GM12892 (cell line): ENCODE results near the gene UBE2Q2.

ENCODE experiments used
- POLR2A ChIP-seq: IDR thresholded peaks from 2 replicates; pipeline ENCODE4 v1.6.1; 2011; ENCODE audit warnings: low read depth, low read length, control low read depth
- POLR2AphosphoS5 ChIP-seq: IDR thresholded peaks from 2 replicates; pipeline ENCODE4 v1.6.1; 2011; ENCODE audit warnings: low read depth, low read length, control low read depth
- TAF1 ChIP-seq: IDR thresholded peaks from 2 replicates; pipeline ENCODE4 v1.6.1; 2011; ENCODE audit warnings: low read depth, mild to moderate bottlenecking, control low read depth, low read length, borderline replicate concordance

GRCh38 chr15:75945953-75946352 lies 102.7 kb downstream of the UBE2Q2 start:
- TF ChIP-seq TAF1 (no peak), POLR2AphosphoS5 (no peak), POLR2A (no peak)
